GM21737 (cell line): ENCODE data around the gene RAI1.

Source experiments
- ATAC-seq: cut with Tn5 transposase; IDR thresholded peaks from one replicate; pipeline ENCODE4 v1.9.1; 2021; ENCODE audit warnings: mild to moderate bottlenecking, moderate library complexity; ENCODE audit not compliant: unreplicated experiment

Gene RAI1

GRCh38 chr17:17713839-17714238, 32.6 kb downstream of the RAI1 start:
- no peak for ATAC-seq

GRCh38 chr17:17714261-17714866, 33.1 kb downstream of the RAI1 start:
- ATAC-seq, result no peak

- ATAC-seq, result no peak
These were observed 33.6 kb downstream of the RAI1 start for GRCh38 chr17:17714879-17715278.

- ATAC-seq, result no peak
These were observed 35.7 kb downstream of the RAI1 start for GRCh38 chr17:17716837-17717523.

GRCh38 chr17:17718251-17718650, 37.0 kb downstream of the RAI1 start:
- ATAC-seq, result no peak

- no peak for ATAC-seq
These were observed 38.1 kb downstream of the RAI1 start for GRCh38 chr17:17719199-17719940.

GRCh38 chr17:17719966-17720543, 38.8 kb downstream of the RAI1 start:
- no peak for ATAC-seq

GRCh38 chr17:17721140-17721668, 39.9 kb downstream of the RAI1 start:
- no peak for ATAC-seq

- ATAC-seq, result no peak
These were observed 41.0 kb downstream of the RAI1 start for GRCh38 chr17:17722081-17722905.

- ATAC-seq, result no peak
These were observed 41.7 kb downstream of the RAI1 start for GRCh38 chr17:17722906-17723353.

- no peak for ATAC-seq
These were observed 42.4 kb downstream of the RAI1 start for GRCh38 chr17:17723354-17724261.

GRCh38 chr17:17724307-17725010, 43.2 kb downstream of the RAI1 start:
- no peak for ATAC-seq

- ATAC-seq, result no peak
These were observed 43.9 kb downstream of the RAI1 start for GRCh38 chr17:17725011-17725751.

- ATAC-seq, result no peak
These were observed 44.6 kb downstream of the RAI1 start for GRCh38 chr17:17725752-17726457.

GRCh38 chr17:17726458-17727060, 45.3 kb downstream of the RAI1 start:
- ATAC-seq, result no peak

GRCh38 chr17:17727111-17727659, 45.9 kb downstream of the RAI1 start:
- ATAC-seq, result no peak

- ATAC-seq, result no peak
These were observed 46.9 kb downstream of the RAI1 start for GRCh38 chr17:17728146-17728545.
